Measurements from ENCODE around the gene RANGAP1.

GRCh38 chr22:41215409-41215808, 70.6 kb downstream of the RANGAP1 start:
- TF ChIP-seq, protein P1, sequence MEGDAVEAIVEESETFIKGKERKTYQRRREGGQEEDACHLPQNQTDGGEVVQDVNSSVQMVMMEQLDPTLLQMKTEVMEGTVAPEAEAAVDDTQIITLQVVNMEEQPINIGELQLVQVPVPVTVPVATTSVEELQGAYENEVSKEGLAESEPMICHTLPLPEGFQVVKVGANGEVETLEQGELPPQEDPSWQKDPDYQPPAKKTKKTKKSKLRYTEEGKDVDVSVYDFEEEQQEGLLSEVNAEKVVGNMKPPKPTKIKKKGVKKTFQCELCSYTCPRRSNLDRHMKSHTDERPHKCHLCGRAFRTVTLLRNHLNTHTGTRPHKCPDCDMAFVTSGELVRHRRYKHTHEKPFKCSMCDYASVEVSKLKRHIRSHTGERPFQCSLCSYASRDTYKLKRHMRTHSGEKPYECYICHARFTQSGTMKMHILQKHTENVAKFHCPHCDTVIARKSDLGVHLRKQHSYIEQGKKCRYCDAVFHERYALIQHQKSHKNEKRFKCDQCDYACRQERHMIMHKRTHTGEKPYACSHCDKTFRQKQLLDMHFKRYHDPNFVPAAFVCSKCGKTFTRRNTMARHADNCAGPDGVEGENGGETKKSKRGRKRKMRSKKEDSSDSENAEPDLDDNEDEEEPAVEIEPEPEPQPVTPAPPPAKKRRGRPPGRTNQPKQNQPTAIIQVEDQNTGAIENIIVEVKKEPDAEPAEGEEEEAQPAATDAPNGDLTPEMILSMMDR (IDR thresholded peaks at IDR 0.05): no peak
- no peak for TF ChIP-seq POLR2A (IDR thresholded peaks at IDR 0.05)
- TF ChIP-seq POLR2AphosphoS5 (IDR thresholded peaks at IDR 0.05): no peak

Data from stomach (tissue), 4 donors.